ENCODE results near the gene EXOC6B. TPM values are rescaled to one million over a fixed set of nuclear protein-coding genes. Genes with fewer than 3 reads are reported as not detected.

EXOC6B gene
- total and polyA plus RNA-seq, 12 donors: 16.3 to 243 (median 144) TPM

- Histone ChIP-seq H3K4me3 (no peak overlapping the region), H3K27ac (no peak overlapping the region), H3K36me3 (no peaks in the 10 kb centered on the region), H3K4me1 (no peaks in the 10 kb centered on the region), H3K9me3 (peaks cover 0 to 4% (median 0%) of the 10 kb centered on the region in 11 donors), H3K27me3 (no peaks in the 10 kb centered on the region)
- no peak for DNase-seq
- no peak for ATAC-seq
- 78 to 84% methylated on average over 4 of the region's 4 CpGs for WGBS, 2 donors
- intact Hi-C loops (cut with DNase I): no loop called here
- TF ChIP-seq CTCF (IDR thresholded peaks at IDR 0.05): no peak
These were observed 11.3 kb upstream of the EXOC6B start for GRCh38 chr2:72837171-72837570.

DNA sequence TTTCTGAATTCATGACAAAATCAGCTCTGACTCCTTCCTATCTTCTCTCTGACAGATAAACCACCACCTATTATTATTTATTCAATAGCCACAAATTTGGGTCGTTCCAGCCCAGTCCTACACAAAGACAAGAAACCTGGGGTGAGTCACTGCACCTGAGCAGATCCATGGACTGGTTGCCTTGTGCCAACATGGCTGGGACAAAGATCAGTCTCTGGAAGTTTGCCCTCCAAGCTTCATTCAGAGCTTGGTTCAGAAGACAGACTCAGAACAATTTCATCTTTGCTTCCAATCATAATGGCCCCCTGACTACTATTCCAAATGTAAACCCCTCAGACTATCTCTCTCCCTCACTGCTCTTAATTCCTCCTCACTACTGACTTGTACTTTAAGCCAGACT lies 9.6 kb upstream of the EXOC6B start:
- DNase-seq: no peak
- intact Hi-C loops (cut with DNase I): no loop called here
- WGBS, 2 donors: 63 to 76% methylated on average over 1 of the region's 1 CpG
- peaks cover 0 to 4% (median 0%) of the 10 kb centered on the region in 11 donors for H3K9me3 ChIP-seq
- H3K27me3 ChIP-seq: no peaks in the 10 kb centered on the region
- no peak overlapping the region for H3K27ac ChIP-seq
- H3K4me1 ChIP-seq: no peaks in the 10 kb centered on the region
- no peaks in the 10 kb centered on the region for H3K36me3 ChIP-seq
- H3K4me3 ChIP-seq: no peak overlapping the region
- ATAC-seq: no peak
- TF ChIP-seq CTCF (IDR thresholded peaks at IDR 0.05): no peak

DNA sequence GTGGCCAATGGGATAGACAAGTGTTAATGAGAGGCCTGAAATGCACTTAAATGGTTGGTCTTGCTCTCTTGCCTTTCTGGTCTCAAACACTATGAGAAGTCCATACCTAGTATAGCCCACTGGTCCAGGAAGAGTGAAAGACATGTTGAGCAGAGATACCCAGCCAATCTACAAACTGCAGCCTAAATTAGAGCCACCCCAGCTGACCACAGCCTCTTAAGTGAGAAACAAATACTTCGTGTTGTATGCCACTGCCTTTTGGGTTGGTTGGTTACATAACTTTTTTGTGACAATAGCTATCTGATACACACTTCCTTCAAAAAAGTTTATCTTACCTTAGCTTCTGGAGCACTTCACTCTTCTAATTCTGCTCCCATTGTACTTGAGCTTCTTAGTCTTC lies 8.8 kb upstream of the EXOC6B start:
- intact Hi-C loops (cut with DNase I): no loop called here
- WGBS, 2 donors: 65 to 79% methylated on average over 1 of the region's 1 CpG
- H3K9me3 ChIP-seq: peaks cover 0 to 4% (median 0%) of the 10 kb centered on the region in 11 donors
- H3K27me3 ChIP-seq: no peaks in the 10 kb centered on the region
- no peak for TF ChIP-seq CTCF (IDR thresholded peaks at IDR 0.05)
- ATAC-seq: no peak
- H3K4me1 ChIP-seq: no peaks in the 10 kb centered on the region
- H3K36me3 ChIP-seq: no peaks in the 10 kb centered on the region
- no peak overlapping the region for H3K27ac ChIP-seq
- no peak for DNase-seq
- no peak overlapping the region for H3K4me3 ChIP-seq

- no peak overlapping the region for H3K27ac ChIP-seq
- H3K36me3 ChIP-seq: no peaks in the 10 kb centered on the region
- H3K4me3 ChIP-seq: no peak overlapping the region
- no peaks in the 10 kb centered on the region for H3K9me3 ChIP-seq
- H3K27me3 ChIP-seq: no peaks in the 10 kb centered on the region
- intact Hi-C loops (cut with DNase I): no loop called here
- TF ChIP-seq CTCF (IDR thresholded peaks at IDR 0.05): no peak
- peaks cover 0 to 4% (median 0%) of the 10 kb centered on the region in 9 donors for H3K4me1 ChIP-seq
- no peak for ATAC-seq
- WGBS, 2 donors: 72 to 82% methylated on average over 5 of the region's 5 CpGs
- DNase-seq: no peak
These were observed 7.4 kb upstream of the EXOC6B start for GRCh38 chr2:72833084-72833714.

Data from heart right ventricle (tissue), 16 donors.